Activated CD4-positive, alpha-beta memory T cell treated with anti-CD3 and anti-CD28 coated beads for 36 hours (primary cell): ENCODE measurements around the gene CTTNBP2. TPM values are rescaled to one million over a fixed set of nuclear protein-coding genes. Genes with fewer than 3 reads are reported as not detected.

Experiments
- CTCF ChIA-PET: fragments of 350-600 bp; sonication (Branson Sonifier 250); formaldehyde crosslinking; loops from one replicate; lab custom pipeline; 2021; ENCODE audit warnings: antibody characterized with exemption, inconsistent platforms; lab: Charles Lee
- POLR2A ChIA-PET: fragments of 350-600 bp; sonication (Branson Sonifier 250); formaldehyde crosslinking; loops from one replicate; lab custom pipeline; 2021; ENCODE audit warnings: antibody characterized with exemption; lab: Charles Lee
- DNase-seq: peaks from one replicate; pipeline ENCODE4 v3.0.0-alpha.2; 2020
- H3K27ac Mint-ChIP-seq: one replicate; pipeline ENCODE4 v1.8.0; 2021; ENCODE audit warnings: mixed read lengths
- H3K27me3 Mint-ChIP-seq: one replicate; pipeline ENCODE4 v1.8.0; 2021; ENCODE audit warnings: mixed read lengths
- H3K36me3 Mint-ChIP-seq: one replicate; pipeline ENCODE4 v1.8.0; 2021; ENCODE audit warnings: mixed read lengths
- H3K4me1 Mint-ChIP-seq: one replicate; pipeline ENCODE4 v1.8.0; 2021; ENCODE audit warnings: low read depth, mixed read lengths
- H3K4me3 Mint-ChIP-seq: one replicate; pipeline ENCODE4 v1.8.0; 2021; ENCODE audit warnings: mild to moderate bottlenecking, mixed read lengths
- H3K9me3 Mint-ChIP-seq: one replicate; pipeline ENCODE4 v1.8.0; 2021; ENCODE audit warnings: mixed read lengths
- intact Hi-C: fragments of 100-400 bp; cut with micrococcal nuclease; formaldehyde crosslinking; loops from one replicate; pipeline ENCODE4 v1.15.1; 2023
- total RNA-seq, 2 experiments: library from RNA; stranded (reverse); gene quantifications; one replicate each; pipeline ENCODE4 v1.2.3, GENCODE V29; 2021

Gene CTTNBP2
- total RNA-seq, 2 experiments from 2014 or later = not detected

DNA sequence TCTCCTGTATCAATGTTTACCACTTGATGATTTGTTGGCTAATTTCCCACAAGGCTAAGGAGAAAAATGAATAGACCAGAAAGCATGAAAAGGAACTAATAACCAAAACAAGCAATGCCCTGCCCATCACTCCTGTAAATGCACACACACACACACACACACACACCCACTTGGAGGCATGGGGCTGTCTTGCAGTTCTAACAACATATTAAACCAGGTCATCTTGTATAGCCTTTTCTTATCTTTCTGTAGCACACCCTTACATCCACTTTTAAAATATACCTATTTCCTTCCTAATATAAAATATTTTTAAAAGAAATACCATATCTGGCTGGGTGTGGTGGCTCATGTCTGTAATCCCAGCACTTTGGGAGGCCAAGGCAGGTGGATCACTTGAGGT lies 105.3 kb downstream of the CTTNBP2 start:
- CTCF ChIA-PET = no interaction called here
- no peaks in the 10 kb centered on the region for H3K4me1 Mint-ChIP-seq
- H3K36me3 Mint-ChIP-seq = no peaks in the 10 kb centered on the region
- peaks cover 3% of the 10 kb centered on the region for H3K27me3 Mint-ChIP-seq
- no peaks in the 10 kb centered on the region for H3K9me3 Mint-ChIP-seq
- no peak overlapping the region for H3K27ac Mint-ChIP-seq
- POLR2A ChIA-PET = no interaction called here
- H3K4me3 Mint-ChIP-seq = no peak overlapping the region
- intact Hi-C loops = no loop called here
- no peak for DNase-seq

DNA sequence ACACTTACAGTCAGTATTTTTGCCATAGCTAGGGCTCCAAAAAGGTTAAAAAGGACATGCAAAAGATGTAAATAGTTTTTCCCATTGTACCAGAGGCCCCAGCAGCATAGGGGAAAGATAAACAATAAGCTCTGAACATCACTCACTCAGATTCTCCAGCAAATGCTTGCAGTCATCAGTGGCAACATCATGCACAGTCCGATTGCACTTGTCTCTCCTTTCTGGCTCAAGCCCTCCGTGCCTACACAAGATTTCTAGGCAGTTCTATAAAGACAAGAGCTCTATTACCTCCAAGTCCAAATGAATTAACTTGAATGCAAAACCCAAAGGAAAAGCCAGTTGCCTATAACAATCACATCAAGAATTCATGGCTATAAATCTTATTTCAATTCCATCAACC lies 106.3 kb downstream of the CTTNBP2 start:
- no peak overlapping the region for H3K4me3 Mint-ChIP-seq
- peaks cover 3% of the 10 kb centered on the region for H3K27me3 Mint-ChIP-seq
- H3K27ac Mint-ChIP-seq = no peak overlapping the region
- no peaks in the 10 kb centered on the region for H3K9me3 Mint-ChIP-seq
- no peaks in the 10 kb centered on the region for H3K36me3 Mint-ChIP-seq
- no peaks in the 10 kb centered on the region for H3K4me1 Mint-ChIP-seq
- DNase-seq = no peak
- intact Hi-C loops = no loop called here
- ChIA-PET POLR2A (no interaction called here), CTCF (interaction anchor here (0.7 kb wide), 1 partner anchor 79 kb away, joined by 3 read pairs; no protein-coding TSS in a partner anchor)

- ChIA-PET CTCF (no interaction called here), POLR2A (no interaction called here)
- Mint-ChIP-seq H3K36me3 (no peaks in the 10 kb centered on the region), H3K4me1 (no peaks in the 10 kb centered on the region), H3K27ac (no peak overlapping the region), H3K4me3 (no peak overlapping the region), H3K9me3 (no peaks in the 10 kb centered on the region), H3K27me3 (peaks cover 3% of the 10 kb centered on the region)
- no peak for DNase-seq
- intact Hi-C loops = no loop called here
Measured at GRCh38 chr7:117764031-117764430, 109.2 kb downstream of the CTTNBP2 start.

DNA sequence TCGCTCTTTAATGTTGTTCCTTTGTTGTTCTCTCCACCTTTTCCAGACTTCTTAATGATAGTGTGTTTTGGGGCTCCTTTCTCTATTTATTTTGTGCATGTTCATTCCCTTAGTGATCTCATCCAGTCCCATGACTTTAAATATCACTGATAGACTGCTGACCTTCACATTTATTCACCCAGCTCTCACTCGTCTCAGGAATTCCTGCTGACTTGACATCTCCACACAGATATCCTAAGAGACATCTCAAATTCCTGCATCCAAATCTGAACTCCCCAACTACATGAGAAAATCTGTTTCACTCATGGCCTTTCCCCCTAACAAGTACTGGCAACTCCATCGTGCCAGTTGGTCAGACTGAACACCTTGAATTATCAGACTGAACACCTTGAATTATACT lies 111.2 kb downstream of the CTTNBP2 start:
- no peak overlapping the region for H3K27ac Mint-ChIP-seq
- no peak overlapping the region for H3K4me3 Mint-ChIP-seq
- DNase-seq = no peak
- no peaks in the 10 kb centered on the region for H3K36me3 Mint-ChIP-seq
- POLR2A ChIA-PET = no interaction called here
- intact Hi-C loops = no loop called here
- CTCF ChIA-PET = no interaction called here
- no peaks in the 10 kb centered on the region for H3K9me3 Mint-ChIP-seq
- H3K4me1 Mint-ChIP-seq = no peaks in the 10 kb centered on the region
- peaks cover 5% of the 10 kb centered on the region for H3K27me3 Mint-ChIP-seq

DNA sequence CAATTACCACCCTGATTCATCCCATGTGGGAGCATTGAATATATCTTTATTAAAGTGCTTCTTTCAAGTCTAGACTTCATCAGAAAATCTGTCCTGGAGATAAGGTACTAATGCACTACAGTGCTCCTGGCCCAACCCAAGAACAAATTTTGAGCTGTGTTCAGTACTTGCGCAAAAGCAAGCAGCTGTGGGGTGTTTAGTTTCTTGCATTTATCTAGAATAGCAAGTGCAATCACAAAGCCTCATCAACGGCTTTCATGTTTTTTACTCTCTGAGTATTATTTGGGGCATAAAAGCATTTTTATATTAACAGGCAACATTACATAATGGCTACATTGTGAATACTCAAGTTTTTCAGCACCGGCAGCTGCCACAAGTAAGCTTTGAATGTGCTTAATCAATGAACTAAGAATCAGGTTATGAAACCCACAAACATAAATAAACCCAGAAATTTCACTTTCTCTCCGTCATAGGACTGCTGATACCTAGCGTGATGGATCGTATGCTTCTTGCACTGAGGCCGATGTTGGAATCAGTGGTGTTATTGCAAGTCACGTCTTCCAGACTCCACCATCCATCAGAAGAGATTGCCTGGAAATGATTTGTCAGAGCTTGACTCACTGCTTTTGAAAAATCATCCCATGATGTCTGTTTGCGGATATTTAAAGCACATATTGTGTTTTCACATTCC lies 113.1 kb downstream of the CTTNBP2 start:
- no peak for DNase-seq
- H3K36me3 Mint-ChIP-seq = no peaks in the 10 kb centered on the region
- no peak overlapping the region for H3K4me3 Mint-ChIP-seq
- ChIA-PET POLR2A (no interaction called here), CTCF (no interaction called here)
- H3K27ac Mint-ChIP-seq = no peak overlapping the region
- H3K4me1 Mint-ChIP-seq = no peaks in the 10 kb centered on the region
- intact Hi-C loops = no loop called here
- peaks cover 1% of the 10 kb centered on the region for H3K27me3 Mint-ChIP-seq
- no peaks in the 10 kb centered on the region for H3K9me3 Mint-ChIP-seq

GRCh38 chr7:117757440-117757839 lies 115.8 kb downstream of the CTTNBP2 start:
- no peak for DNase-seq
- H3K27me3 Mint-ChIP-seq = peaks cover 1% of the 10 kb centered on the region
- ChIA-PET CTCF (no interaction called here), POLR2A (no interaction called here)
- H3K27ac Mint-ChIP-seq = no peak overlapping the region
- H3K9me3 Mint-ChIP-seq = no peaks in the 10 kb centered on the region
- H3K4me1 Mint-ChIP-seq = no peaks in the 10 kb centered on the region
- H3K4me3 Mint-ChIP-seq = no peak overlapping the region
- H3K36me3 Mint-ChIP-seq = no peaks in the 10 kb centered on the region
- intact Hi-C loops = no loop called here

GRCh38 chr7:117756586-117757085 lies 116.6 kb downstream of the CTTNBP2 start:
- Mint-ChIP-seq H3K36me3 (no peaks in the 10 kb centered on the region), H3K9me3 (no peaks in the 10 kb centered on the region), H3K4me1 (no peaks in the 10 kb centered on the region), H3K27ac (no peak overlapping the region), H3K4me3 (no peak overlapping the region), H3K27me3 (peaks cover 1% of the 10 kb centered on the region)
- ChIA-PET POLR2A (no interaction called here), CTCF (no interaction called here)
- no peak for DNase-seq
- intact Hi-C loops = no loop called here

- ChIA-PET CTCF (no interaction called here), POLR2A (no interaction called here)
- no peaks in the 10 kb centered on the region for H3K4me1 Mint-ChIP-seq
- no peaks in the 10 kb centered on the region for H3K9me3 Mint-ChIP-seq
- H3K27ac Mint-ChIP-seq = no peak overlapping the region
- H3K27me3 Mint-ChIP-seq = peaks cover 1% of the 10 kb centered on the region
- no peaks in the 10 kb centered on the region for H3K36me3 Mint-ChIP-seq
- no peak for DNase-seq
- H3K4me3 Mint-ChIP-seq = no peak overlapping the region
- intact Hi-C loops = no loop called here
Measured at GRCh38 chr7:117755136-117755535, 118.1 kb downstream of the CTTNBP2 start.

- DNase-seq = no peak
- Mint-ChIP-seq H3K4me3 (no peak overlapping the region), H3K36me3 (no peaks in the 10 kb centered on the region), H3K27ac (no peak overlapping the region), H3K27me3 (no peaks in the 10 kb centered on the region), H3K9me3 (no peaks in the 10 kb centered on the region), H3K4me1 (no peaks in the 10 kb centered on the region)
- ChIA-PET POLR2A (no interaction called here), CTCF (interaction anchor here (0.8 to 1.2 kb wide), 2 partner anchors 14 to 402 kb away, joined by 3 read pairs; no protein-coding TSS in a partner anchor)
- intact Hi-C loops = no loop called here
Measured at GRCh38 chr7:117751775-117752174, 121.5 kb downstream of the CTTNBP2 start.

DNA sequence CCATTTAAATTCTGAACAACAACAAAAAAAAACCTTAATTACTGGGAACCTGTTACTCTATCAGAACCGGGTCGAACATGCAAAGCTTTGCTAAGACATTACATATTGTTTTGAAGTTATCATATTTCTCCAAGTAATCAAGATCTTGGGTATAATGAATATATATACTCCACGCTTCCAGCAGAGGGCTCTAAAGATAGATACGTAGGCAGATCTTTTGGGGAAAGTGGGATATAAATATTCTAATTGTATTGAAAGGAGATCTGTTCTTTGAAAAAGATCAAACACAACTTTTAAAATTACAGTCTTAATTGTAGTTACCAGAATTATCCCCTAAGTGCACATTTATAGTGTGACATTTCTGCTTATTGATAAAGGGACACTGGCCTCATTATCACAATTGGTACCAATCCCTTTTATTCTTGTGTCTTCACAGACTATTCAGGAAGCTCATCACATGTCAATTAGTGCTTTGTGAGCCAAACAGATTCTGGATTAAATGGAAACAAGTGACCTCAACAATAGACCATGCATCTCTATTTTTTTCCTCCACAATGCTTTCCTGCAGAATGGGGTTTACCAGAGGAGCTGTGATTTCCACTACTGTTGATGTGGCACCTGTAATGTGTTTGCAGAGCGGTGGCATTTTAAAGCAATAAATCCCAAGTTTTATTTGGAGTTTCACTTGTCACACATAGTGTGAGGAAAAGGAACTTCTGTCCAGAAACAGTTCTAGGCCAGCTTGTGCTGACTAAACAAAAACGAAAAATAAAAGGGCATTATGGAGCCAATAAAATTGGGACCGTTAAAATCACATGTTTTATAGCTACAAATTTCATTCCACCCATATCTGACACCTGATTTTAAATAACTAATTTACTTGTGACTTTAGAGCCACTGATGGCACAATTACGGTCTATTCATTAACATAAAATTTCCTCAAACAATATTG lies 122.4 kb downstream of the CTTNBP2 start:
- Mint-ChIP-seq H3K27ac (no peak overlapping the region), H3K4me1 (no peaks in the 10 kb centered on the region)
- intact Hi-C loops = loop anchor here (1.0 kb wide), 1 partner anchor 402 kb away; no protein-coding TSS in a partner anchor

GRCh38 chr7:117741962-117742361 lies 131.3 kb downstream of the CTTNBP2 start:
- DNase-seq = no peak
- H3K9me3 Mint-ChIP-seq = no peaks in the 10 kb centered on the region
- intact Hi-C loops = no loop called here
- ChIA-PET POLR2A (no interaction called here), CTCF (no interaction called here)
- no peak overlapping the region for H3K27ac Mint-ChIP-seq
- no peaks in the 10 kb centered on the region for H3K4me1 Mint-ChIP-seq
- H3K27me3 Mint-ChIP-seq = no peaks in the 10 kb centered on the region
- no peak overlapping the region for H3K4me3 Mint-ChIP-seq
- H3K36me3 Mint-ChIP-seq = no peaks in the 10 kb centered on the region

More for the DNA sequence above, 122.4 kb downstream of the CTTNBP2 start:
- no peak for DNase-seq
- no peaks in the 10 kb centered on the region for H3K27me3 Mint-ChIP-seq
- CTCF ChIA-PET = interaction anchor here (0.8 to 1.2 kb wide), 2 partner anchors 13 to 403 kb away, joined by 3 read pairs; no protein-coding TSS in a partner anchor
- H3K36me3 Mint-ChIP-seq = no peaks in the 10 kb centered on the region
- no peaks in the 10 kb centered on the region for H3K9me3 Mint-ChIP-seq
- POLR2A ChIA-PET = no interaction called here
- H3K4me3 Mint-ChIP-seq = no peak overlapping the region

DNA sequence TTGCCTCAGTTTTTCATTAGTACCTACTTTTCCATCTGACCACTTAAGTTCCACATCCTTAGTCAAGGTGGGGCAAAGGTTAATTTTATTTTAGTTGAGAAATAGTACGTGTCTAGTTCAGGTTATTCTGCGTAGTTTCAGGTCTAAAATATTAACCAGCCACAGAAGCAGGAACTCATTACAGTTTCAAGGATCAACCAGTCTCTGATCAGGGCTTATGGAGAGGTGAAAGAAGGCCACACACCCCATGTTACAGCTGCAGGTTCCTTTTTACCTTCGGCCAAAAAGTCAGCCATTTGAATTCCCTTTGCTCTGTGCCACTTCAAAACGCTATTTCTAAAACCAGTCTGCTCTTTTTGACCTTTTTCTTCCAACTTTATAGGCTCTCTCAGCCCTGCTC lies 134.2 kb downstream of the CTTNBP2 start:
- H3K4me3 Mint-ChIP-seq = no peak overlapping the region
- no peak overlapping the region for H3K27ac Mint-ChIP-seq
- H3K4me1 Mint-ChIP-seq = no peaks in the 10 kb centered on the region
- POLR2A ChIA-PET = no interaction called here
- no peaks in the 10 kb centered on the region for H3K9me3 Mint-ChIP-seq
- peaks cover 2% of the 10 kb centered on the region for H3K27me3 Mint-ChIP-seq
- CTCF ChIA-PET = no interaction called here
- no peak for DNase-seq
- intact Hi-C loops = no loop called here
- no peaks in the 10 kb centered on the region for H3K36me3 Mint-ChIP-seq
